K562 (cell line): ENCODE results near the gene LAPTM5. TPM values are rescaled to one million over a fixed set of nuclear protein-coding genes. Genes with fewer than 3 reads are reported as not detected.

Experiments
- CBX1 ChIP-seq: sonication (generic); IDR thresholded peaks from 2 replicates; pipeline ENCODE4 v1.6.1; 2016; ENCODE audit warnings: antibody characterized with exemption, low read depth, mild to moderate bottlenecking
- EP400 ChIP-seq: fragments of 450-650 bp; IDR thresholded peaks from 2 replicates; pipeline ENCODE4 v1.6.1; 2017; ENCODE audit warnings: antibody characterized with exemption, mild to moderate bottlenecking, moderate library complexity
- GATAD2A ChIP-seq: fragments of 450-650 bp; IDR thresholded peaks from 2 replicates; pipeline ENCODE4 v1.6.1; 2017
- HSF4 ChIP-seq: fragments of 250-450 bp; sonication (Bioruptor Pico); IDR thresholded peaks from 2 replicates; pipeline ENCODE4 v2.1.2; 2022; ENCODE audit warnings: mild to moderate bottlenecking, moderate library complexity, borderline replicate concordance
- JUNB ChIP-seq: fragments of 450-650 bp; formaldehyde crosslinking; conservative IDR thresholded peaks from 2 replicates; pipeline ENCODE4 v1.4.0; 2020; ENCODE audit warnings: mild to moderate bottlenecking
- LARP7 ChIP-seq: fragments of 450-650 bp; IDR thresholded peaks from 2 replicates; pipeline ENCODE4 v1.6.1; 2016
- MTF1 ChIP-seq: fragments of 250-450 bp; sonication (Bioruptor Pico); IDR thresholded peaks from 2 replicates; pipeline ENCODE4 v1.9.0; 2021; ENCODE audit warnings: moderate library complexity, mild to moderate bottlenecking, inconsistent platforms, borderline replicate concordance
- SMARCE1 ChIP-seq: fragments of 450-650 bp; IDR thresholded peaks from 2 replicates; pipeline ENCODE4 v1.7.1; 2016; ENCODE audit warnings: mild to moderate bottlenecking
- TCF3 ChIP-seq: sonication (generic); formaldehyde crosslinking; IDR thresholded peaks from 2 replicates; pipeline ENCODE4 v1.4.0; 2020; ENCODE audit warnings: mild to moderate bottlenecking, missing genetic modification reagents
- ZNF75A ChIP-seq: fragments of 450-650 bp; formaldehyde crosslinking; IDR thresholded peaks from 2 replicates; pipeline ENCODE4 v1.4.0; 2020; ENCODE audit warnings: mild to moderate bottlenecking
- polyA plus RNA-seq, 8 experiments: library from polyadenylated mRNA; depleted of rRNA in 4 of 8; stranded (reverse) in 5 of 8; unstranded in 3 of 8; fragments of >200 nt; fragmentation: Nextera tagmentation in 2 of 8; fragmentation: Illumina TruSeq in 1 of 8; extraction: Ambion mirVana in 2 of 8; extraction: Trizol in 1 of 8; gene quantifications; 2 replicates each; pipeline versions ENCODE4 v1.2.1 to v1.2.3, GENCODE V29; 2011 to 2014; ENCODE audit warnings: inconsistent platforms in 1 of 8, missing spikeins in 1 of 8
- total RNA-seq, 7 experiments: library from RNA; depleted of rRNA in 6 of 7; stranded (reverse); fragments of >200 nt in 6 of 7; fragmentation: Illumina TruSeq in 2 of 7; extraction: Trizol in 2 of 7; gene quantifications; 2 replicates each; pipeline versions ENCODE4 v1.2.1 to v1.2.3, GENCODE V29; 2011 to 2021; ENCODE audit warnings: low replicate concordance in 1 of 7
- TF ChIP-seq, protein P1 (sequence below): fragments of 150-350 bp; IDR thresholded peaks from 2 replicates; pipeline ENCODE4 v1.6.1; 2014; ENCODE audit warnings: low read depth, mild to moderate bottlenecking, low read length, borderline replicate concordance

The LAPTM5 gene
- total and polyA plus RNA-seq, 9 of the 15 experiments (the other 6 are each of a cell fraction or from before 2014, with no cell fraction given): 2.4 to 47.3 (median 20.3) TPM

DNA sequence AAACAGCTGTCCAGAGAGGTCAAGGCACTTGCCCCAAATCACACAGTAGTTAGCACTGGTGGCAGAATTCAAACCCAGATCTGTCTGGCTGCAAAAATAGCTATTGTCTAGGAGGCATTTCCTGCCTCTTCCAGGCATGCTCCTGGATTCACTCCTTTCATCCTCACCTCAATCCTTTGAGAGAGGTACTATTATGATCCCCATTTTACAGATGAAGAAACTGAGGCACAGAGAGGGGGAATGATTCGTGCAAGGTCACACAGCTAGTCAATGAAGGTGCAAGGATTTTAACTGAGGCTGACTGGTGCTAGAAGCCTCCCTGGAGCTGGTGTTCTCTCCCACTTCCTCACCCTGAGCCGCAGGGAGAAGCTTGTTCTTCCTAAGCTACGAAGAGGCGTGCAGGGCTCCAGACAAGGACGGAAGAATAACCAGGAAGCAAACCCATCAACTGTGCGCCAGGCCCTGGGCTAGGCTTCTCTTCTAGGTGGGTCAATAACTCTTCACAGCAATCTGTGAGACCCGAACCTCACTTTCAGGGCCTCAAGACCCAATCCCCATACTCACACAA is 631 bp upstream of the LAPTM5 start (continued):
- TF ChIP-seq CBX1 (peak; percentile 59; the same call in 1 of the 2 replicates), MTF1 (CRISPR knock-in tag) (no peak), ZNF75A (no peak), GATAD2A (no peak), HSF4 (CRISPR knock-in tag) (no peak), TCF3 (CRISPR knock-in tag) (no peak), JUNB (no peak), EP400 (no peak), LARP7 (no peak), SMARCE1 (no peak)
- TF ChIP-seq, protein P1, sequence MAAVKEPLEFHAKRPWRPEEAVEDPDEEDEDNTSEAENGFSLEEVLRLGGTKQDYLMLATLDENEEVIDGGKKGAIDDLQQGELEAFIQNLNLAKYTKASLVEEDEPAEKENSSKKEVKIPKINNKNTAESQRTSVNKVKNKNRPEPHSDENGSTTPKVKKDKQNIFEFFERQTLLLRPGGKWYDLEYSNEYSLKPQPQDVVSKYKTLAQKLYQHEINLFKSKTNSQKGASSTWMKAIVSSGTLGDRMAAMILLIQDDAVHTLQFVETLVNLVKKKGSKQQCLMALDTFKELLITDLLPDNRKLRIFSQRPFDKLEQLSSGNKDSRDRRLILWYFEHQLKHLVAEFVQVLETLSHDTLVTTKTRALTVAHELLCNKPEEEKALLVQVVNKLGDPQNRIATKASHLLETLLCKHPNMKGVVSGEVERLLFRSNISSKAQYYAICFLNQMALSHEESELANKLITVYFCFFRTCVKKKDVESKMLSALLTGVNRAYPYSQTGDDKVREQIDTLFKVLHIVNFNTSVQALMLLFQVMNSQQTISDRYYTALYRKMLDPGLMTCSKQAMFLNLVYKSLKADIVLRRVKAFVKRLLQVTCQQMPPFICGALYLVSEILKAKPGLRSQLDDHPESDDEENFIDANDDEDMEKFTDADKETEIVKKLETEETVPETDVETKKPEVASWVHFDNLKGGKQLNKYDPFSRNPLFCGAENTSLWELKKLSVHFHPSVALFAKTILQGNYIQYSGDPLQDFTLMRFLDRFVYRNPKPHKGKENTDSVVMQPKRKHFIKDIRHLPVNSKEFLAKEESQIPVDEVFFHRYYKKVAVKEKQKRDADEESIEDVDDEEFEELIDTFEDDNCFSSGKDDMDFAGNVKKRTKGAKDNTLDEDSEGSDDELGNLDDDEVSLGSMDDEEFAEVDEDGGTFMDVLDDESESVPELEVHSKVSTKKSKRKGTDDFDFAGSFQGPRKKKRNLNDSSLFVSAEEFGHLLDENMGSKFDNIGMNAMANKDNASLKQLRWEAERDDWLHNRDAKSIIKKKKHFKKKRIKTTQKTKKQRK: no peak
